Measurements from ENCODE around the gene CHSY1.
A peak's percentile ranks its signal among the peaks of the same experiment; 100 is the strongest.

Gene CHSY1

GRCh38 chr15:101244036-101244781 is 7.6 kb downstream of the CHSY1 start:
- no peaks in the 10 kb centered on the region for H3K27me3 ChIP-seq (ENCODE audit: insufficient read depth, low read length, poor library complexity, severe bottlenecking)
- no peaks in the 10 kb centered on the region for H3K9me3 ChIP-seq (ENCODE audit: insufficient read depth, low read depth, low read length)
- peak overlapping the region; percentile 80 for H3K4me3 ChIP-seq (ENCODE audit: low read length, poor library complexity, severe bottlenecking)
- H3K79me2 ChIP-seq (ENCODE audit: insufficient read depth, low read length) = peaks cover 100% of the 10 kb centered on the region
- H4K20me1 ChIP-seq (ENCODE audit: insufficient read depth, low read length, poor library complexity, severe bottlenecking) = peaks cover 74% of the 10 kb centered on the region
- H3F3A ChIP-seq (ENCODE audit: low read depth) = peaks cover 22% of the 10 kb centered on the region
- peak overlapping the region; percentile 83 for H3K9ac ChIP-seq (ENCODE audit: low read depth, low read length, poor library complexity, severe bottlenecking)
- no peak overlapping the region for H2AFZ ChIP-seq (ENCODE audit: low read length)
- H3K4me2 ChIP-seq (ENCODE audit: low read depth, low read length, poor library complexity, severe bottlenecking) = peak overlapping the region; percentile 96
- no peaks in the 10 kb centered on the region for H3K9me2 ChIP-seq (replicated peaks; ENCODE audit: low read depth, low read length)
- TF ChIP-seq EZH2phosphoT487 (IDR thresholded peaks at IDR 0.05; ENCODE audit: borderline replicate concordance) (no peak), CTCF (conservative IDR thresholded peaks at IDR 0.05; ENCODE audit: low read length) (peak; percentile 45)
- peaks cover 94% of the 10 kb centered on the region for H3K4me1 ChIP-seq (ENCODE audit: insufficient read depth, low read length, poor library complexity, severe bottlenecking)
- no peaks in the 10 kb centered on the region for H3K36me3 ChIP-seq (ENCODE audit: insufficient read depth, low read length)

GRCh38 chr15:101243420-101243819 is 8.4 kb downstream of the CHSY1 start:
- Histone ChIP-seq H2AFZ (ENCODE audit: low read length) (no peak overlapping the region), H3K9ac (ENCODE audit: low read depth, low read length, poor library complexity, severe bottlenecking) (peak overlapping the region; percentile 83), H3K4me1 (ENCODE audit: insufficient read depth, low read length, poor library complexity, severe bottlenecking) (peaks cover 97% of the 10 kb centered on the region), H3K4me2 (ENCODE audit: low read depth, low read length, poor library complexity, severe bottlenecking) (peak overlapping the region; percentile 96), H3K9me2 (replicated peaks; ENCODE audit: low read depth, low read length) (no peaks in the 10 kb centered on the region), H3F3A (ENCODE audit: low read depth) (peaks cover 22% of the 10 kb centered on the region), H3K36me3 (ENCODE audit: insufficient read depth, low read length) (no peaks in the 10 kb centered on the region), H3K4me3 (ENCODE audit: low read length, poor library complexity, severe bottlenecking) (peak overlapping the region; percentile 80), H3K9me3 (ENCODE audit: insufficient read depth, low read depth, low read length) (no peaks in the 10 kb centered on the region), H3K27me3 (ENCODE audit: insufficient read depth, low read length, poor library complexity, severe bottlenecking) (no peaks in the 10 kb centered on the region), H4K20me1 (ENCODE audit: insufficient read depth, low read length, poor library complexity, severe bottlenecking) (peaks cover 76% of the 10 kb centered on the region), H3K79me2 (ENCODE audit: insufficient read depth, low read length) (peaks cover 100% of the 10 kb centered on the region)
- TF ChIP-seq EZH2phosphoT487 (IDR thresholded peaks at IDR 0.05; ENCODE audit: borderline replicate concordance) (no peak), CTCF (conservative IDR thresholded peaks at IDR 0.05; ENCODE audit: low read length) (no peak)

GRCh38 chr15:101242999-101243336 is 8.9 kb downstream of the CHSY1 start:
- no peaks in the 10 kb centered on the region for H3K36me3 ChIP-seq (ENCODE audit: insufficient read depth, low read length)
- peaks cover 76% of the 10 kb centered on the region for H4K20me1 ChIP-seq (ENCODE audit: insufficient read depth, low read length, poor library complexity, severe bottlenecking)
- H3K9me3 ChIP-seq (ENCODE audit: insufficient read depth, low read depth, low read length) = no peaks in the 10 kb centered on the region
- peaks cover 95% of the 10 kb centered on the region for H3K4me1 ChIP-seq (ENCODE audit: insufficient read depth, low read length, poor library complexity, severe bottlenecking)
- peak overlapping the region; percentile 83 for H3K9ac ChIP-seq (ENCODE audit: low read depth, low read length, poor library complexity, severe bottlenecking)
- peaks cover 100% of the 10 kb centered on the region for H3K79me2 ChIP-seq (ENCODE audit: insufficient read depth, low read length)
- H3K27me3 ChIP-seq (ENCODE audit: insufficient read depth, low read length, poor library complexity, severe bottlenecking) = no peaks in the 10 kb centered on the region
- no peak overlapping the region for H2AFZ ChIP-seq (ENCODE audit: low read length)
- H3F3A ChIP-seq (ENCODE audit: low read depth) = peaks cover 22% of the 10 kb centered on the region
- H3K4me3 ChIP-seq (ENCODE audit: low read length, poor library complexity, severe bottlenecking) = peak overlapping the region; percentile 80
- H3K9me2 ChIP-seq (replicated peaks; ENCODE audit: low read depth, low read length) = no peaks in the 10 kb centered on the region
- TF ChIP-seq EZH2phosphoT487 (IDR thresholded peaks at IDR 0.05; ENCODE audit: borderline replicate concordance) = no peak
- TF ChIP-seq CTCF (conservative IDR thresholded peaks at IDR 0.05; ENCODE audit: low read length) = no peak
- peak overlapping the region; percentile 96 for H3K4me2 ChIP-seq (ENCODE audit: low read depth, low read length, poor library complexity, severe bottlenecking)
